ENCODE results near the gene POLR1A. TPM values are rescaled to one million over a fixed set of nuclear protein-coding genes. Genes with fewer than 3 reads are reported as not detected.

POLR1A gene
- total and polyA plus RNA-seq, 4 donors, result 3.2 to 12.3 (median 6.1) TPM

GRCh38 chr2:86000131-86000937 is 105.4 kb downstream of the POLR1A start:
- DNase-seq (ENCODE audit: low spot score), result no peak
- Histone ChIP-seq H3K9ac (ENCODE audit: low read depth in 1 of 2, low read length in 2 of 2) (no peak overlapping the region), H3K4me1 (ENCODE audit: control insufficient read depth in 4 of 4, insufficient read depth in 4 of 4, low read length in 3 of 4) (peaks cover 0 to 9% (median 4%) of the 10 kb centered on the region in 4 donors), H3K9me3 (ENCODE audit: control insufficient read depth in 4 of 4, low read length in 3 of 4) (peaks cover 0 to 4% (median 1%) of the 10 kb centered on the region in 4 donors), H3K36me3 (ENCODE audit: control insufficient read depth in 4 of 4, insufficient read depth in 3 of 4, low read depth in 1 of 4, low read length in 3 of 4) (no peaks in the 10 kb centered on the region), H3K27ac (ENCODE audit: low read depth in 1 of 2, low read length in 2 of 2) (no peak overlapping the region), H3K27me3 (ENCODE audit: control insufficient read depth in 4 of 4, insufficient read depth in 4 of 4, low read length in 3 of 4) (no peaks in the 10 kb centered on the region), H3K4me3 (ENCODE audit: low read depth in 1 of 3, low read length in 3 of 3) (no peak overlapping the region)
- TF ChIP-seq HNF4A (conservative IDR thresholded peaks at IDR 0.05), result no peak
- TF ChIP-seq FOXA2 (IDR thresholded peaks at IDR 0.05), result no peak
- no peak for TF ChIP-seq JUND (IDR thresholded peaks at IDR 0.05)
- 77% methylated on average over 10 of the region's 10 CpGs for WGBS

DNA sequence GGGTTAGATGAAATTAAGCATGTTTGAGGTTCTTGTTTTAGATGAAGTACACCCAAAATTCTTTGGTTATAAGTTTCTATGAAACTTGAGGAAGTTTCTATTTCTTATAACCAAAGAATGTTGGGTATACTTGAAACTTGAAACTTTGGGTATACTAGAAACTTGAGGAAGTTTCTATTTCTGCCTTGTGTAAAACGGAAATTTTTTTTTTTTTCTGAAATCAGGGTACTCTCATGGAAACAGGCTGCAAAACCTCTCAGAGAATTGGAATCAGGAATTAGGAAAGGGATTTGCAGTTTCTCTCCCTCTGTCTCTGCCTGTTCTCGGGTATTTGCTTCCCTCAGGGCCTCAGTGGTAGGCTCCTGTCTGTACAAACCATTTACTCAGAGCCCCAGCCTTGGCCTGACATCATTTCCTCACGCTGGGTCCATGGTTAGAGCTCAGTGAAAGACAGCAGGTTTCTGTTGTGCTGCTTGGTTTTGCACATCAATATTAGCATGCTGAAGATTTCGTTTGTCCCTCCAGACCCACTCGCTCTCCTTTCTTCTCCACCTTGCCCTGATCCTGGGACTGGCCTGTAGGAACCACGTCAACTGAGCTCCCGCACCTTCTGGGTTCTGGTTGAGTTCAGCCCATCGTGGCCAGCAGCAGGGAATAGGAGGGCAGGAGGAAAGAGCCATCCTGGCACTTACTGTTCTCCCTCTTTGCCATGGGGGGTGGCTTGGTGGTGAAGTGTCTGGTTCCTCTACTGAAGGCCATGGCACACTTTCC is 106.4 kb downstream of the POLR1A start:
- Histone ChIP-seq H3K4me1 (ENCODE audit: control insufficient read depth in 4 of 4, insufficient read depth in 4 of 4, low read length in 3 of 4) (peaks cover 0 to 14% (median 4%) of the 10 kb centered on the region in 4 donors), H3K27me3 (ENCODE audit: control insufficient read depth in 4 of 4, insufficient read depth in 4 of 4, low read length in 3 of 4) (no peaks in the 10 kb centered on the region), H3K9me3 (ENCODE audit: control insufficient read depth in 4 of 4, low read length in 3 of 4) (no peaks in the 10 kb centered on the region), H3K36me3 (ENCODE audit: control insufficient read depth in 4 of 4, insufficient read depth in 3 of 4, low read depth in 1 of 4, low read length in 3 of 4) (no peaks in the 10 kb centered on the region), H3K4me3 (ENCODE audit: low read depth in 1 of 3, low read length in 3 of 3) (no peak overlapping the region), H3K9ac (ENCODE audit: low read depth in 1 of 2, low read length in 2 of 2) (no peak overlapping the region), H3K27ac (ENCODE audit: low read depth in 1 of 2, low read length in 2 of 2) (peak overlapping the region; percentile 40 to 44)
- 72% methylated on average over 8 of the region's 8 CpGs for WGBS
- TF ChIP-seq ZBTB33 (IDR thresholded peaks at IDR 0.05), result no peak
- no peak for TF ChIP-seq YY1 (IDR thresholded peaks at IDR 0.05)
- TF ChIP-seq NR2F2 (IDR thresholded peaks at IDR 0.05), result no peak
- TF ChIP-seq TAF1 (conservative IDR thresholded peaks at IDR 0.05), result no peak
- TF ChIP-seq HNF4A (conservative IDR thresholded peaks at IDR 0.05), result no peak
- TF ChIP-seq, protein P1, sequence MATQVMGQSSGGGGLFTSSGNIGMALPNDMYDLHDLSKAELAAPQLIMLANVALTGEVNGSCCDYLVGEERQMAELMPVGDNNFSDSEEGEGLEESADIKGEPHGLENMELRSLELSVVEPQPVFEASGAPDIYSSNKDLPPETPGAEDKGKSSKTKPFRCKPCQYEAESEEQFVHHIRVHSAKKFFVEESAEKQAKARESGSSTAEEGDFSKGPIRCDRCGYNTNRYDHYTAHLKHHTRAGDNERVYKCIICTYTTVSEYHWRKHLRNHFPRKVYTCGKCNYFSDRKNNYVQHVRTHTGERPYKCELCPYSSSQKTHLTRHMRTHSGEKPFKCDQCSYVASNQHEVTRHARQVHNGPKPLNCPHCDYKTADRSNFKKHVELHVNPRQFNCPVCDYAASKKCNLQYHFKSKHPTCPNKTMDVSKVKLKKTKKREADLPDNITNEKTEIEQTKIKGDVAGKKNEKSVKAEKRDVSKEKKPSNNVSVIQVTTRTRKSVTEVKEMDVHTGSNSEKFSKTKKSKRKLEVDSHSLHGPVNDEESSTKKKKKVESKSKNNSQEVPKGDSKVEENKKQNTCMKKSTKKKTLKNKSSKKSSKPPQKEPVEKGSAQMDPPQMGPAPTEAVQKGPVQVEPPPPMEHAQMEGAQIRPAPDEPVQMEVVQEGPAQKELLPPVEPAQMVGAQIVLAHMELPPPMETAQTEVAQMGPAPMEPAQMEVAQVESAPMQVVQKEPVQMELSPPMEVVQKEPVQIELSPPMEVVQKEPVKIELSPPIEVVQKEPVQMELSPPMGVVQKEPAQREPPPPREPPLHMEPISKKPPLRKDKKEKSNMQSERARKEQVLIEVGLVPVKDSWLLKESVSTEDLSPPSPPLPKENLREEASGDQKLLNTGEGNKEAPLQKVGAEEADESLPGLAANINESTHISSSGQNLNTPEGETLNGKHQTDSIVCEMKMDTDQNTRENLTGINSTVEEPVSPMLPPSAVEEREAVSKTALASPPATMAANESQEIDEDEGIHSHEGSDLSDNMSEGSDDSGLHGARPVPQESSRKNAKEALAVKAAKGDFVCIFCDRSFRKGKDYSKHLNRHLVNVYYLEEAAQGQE (IDR thresholded peaks at IDR 0.05), result no peak
- TF ChIP-seq FOXA2 (IDR thresholded peaks at IDR 0.05), result no peak
- no peak for TF ChIP-seq GABPA (IDR thresholded peaks at IDR 0.05 in 1 of 2, conservative IDR thresholded peaks at IDR 0.05 in 1 of 2)
- no peak for TF ChIP-seq HNF4G (IDR thresholded peaks at IDR 0.05)
- TF ChIP-seq MAX (IDR thresholded peaks at IDR 0.05), result no peak
- TF ChIP-seq, protein P2, sequence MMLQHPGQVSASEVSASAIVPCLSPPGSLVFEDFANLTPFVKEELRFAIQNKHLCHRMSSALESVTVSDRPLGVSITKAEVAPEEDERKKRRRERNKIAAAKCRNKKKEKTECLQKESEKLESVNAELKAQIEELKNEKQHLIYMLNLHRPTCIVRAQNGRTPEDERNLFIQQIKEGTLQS (IDR thresholded peaks at IDR 0.05), result no peak
- no peak for TF ChIP-seq FOXA1 (IDR thresholded peaks at IDR 0.05)
- no peak for TF ChIP-seq RAD21 (IDR thresholded peaks at IDR 0.05)
- TF ChIP-seq RXRA (IDR thresholded peaks at IDR 0.05), result no peak
- TF ChIP-seq EGR1 (IDR thresholded peaks at IDR 0.05; ENCODE audit: low read depth in 2 of 2), result no peak
- no peak for TF ChIP-seq CTCF (IDR thresholded peaks at IDR 0.05; ENCODE audit: low read depth, low read length, missing input control)
- TF ChIP-seq SP1 (IDR thresholded peaks at IDR 0.05), result no peak
- TF ChIP-seq JUND (IDR thresholded peaks at IDR 0.05), result no peak
- DNase-seq (ENCODE audit: low spot score), result no peak
